NOMO-1 (cell line): Measurements from ENCODE around the gene GGACT.
A peak's percentile ranks its signal among the peaks of the same experiment; 100 is the strongest.
"Not testable (repeated sequence)": the region's sequence is repeated elsewhere in the genome, so short reads cannot be mapped to it uniquely, and the experiment has no call there.

ENCODE experiments used
- DNase-seq, 2 experiments: peaks; one replicate each; lab custom pipeline; 2025; ENCODE audit not compliant: unreplicated experiment in 2 of 2; lab: John Stamatoyannopoulos, UW

Gene GGACT

GRCh38 chr13:100532836-100533435 is 55.7 kb downstream of the GGACT start:
- no peak for DNase-seq

GRCh38 chr13:100532090-100532766 is 56.4 kb downstream of the GGACT start:
- no peak for DNase-seq

- DNase-seq, result no peak
Observed at GRCh38 chr13:100530671-100531213, 57.8 kb downstream of the GGACT start.

- no peak for DNase-seq
Observed at GRCh38 chr13:100529666-100530377, 58.8 kb downstream of the GGACT start.

GRCh38 chr13:100528820-100529219 is 59.8 kb downstream of the GGACT start:
- no peak for DNase-seq

GRCh38 chr13:100528353-100528752 is 60.2 kb downstream of the GGACT start:
- DNase-seq, result no peak

GRCh38 chr13:100527644-100528043 is 60.9 kb downstream of the GGACT start:
- DNase-seq, result no peak

GRCh38 chr13:100526318-100527000 is 62.1 kb downstream of the GGACT start:
- DNase-seq, result no peak

- no peak for DNase-seq
Observed at GRCh38 chr13:100525453-100526317, 62.9 kb downstream of the GGACT start.

GRCh38 chr13:100524688-100525087 is 63.9 kb downstream of the GGACT start:
- not testable (repeated sequence) for DNase-seq

- no peak for DNase-seq
Observed at GRCh38 chr13:100523981-100524386, 64.6 kb downstream of the GGACT start.

GRCh38 chr13:100523411-100523810 is 65.2 kb downstream of the GGACT start:
- DNase-seq, result no peak

GRCh38 chr13:100522618-100523309 is 65.8 kb downstream of the GGACT start:
- DNase-seq, result no peak

GRCh38 chr13:100521851-100522617 is 66.6 kb downstream of the GGACT start:
- peak in 1 of 2 experiments; percentile 38 for DNase-seq

- DNase-seq, result no peak
Observed at GRCh38 chr13:100520936-100521850, 67.4 kb downstream of the GGACT start.

- DNase-seq, result no peak
Observed at GRCh38 chr13:100519626-100520025, 69.0 kb downstream of the GGACT start.

GRCh38 chr13:100518394-100519062 is 70.1 kb downstream of the GGACT start:
- no peak for DNase-seq
